Stimulated activated naive CD8-positive, alpha-beta T cell treated with anti-CD3 and anti-CD28 coated beads, Interleukin-15, Interleukin-2, amounts not matched to agents 100 ng/mL and 50 ng/mL, for 24 hours (primary cell): ENCODE results near the gene PRR7.

Experiments used
- H3K27ac Mint-ChIP-seq: one replicate; pipeline ENCODE4 v1.8.0; 2021; ENCODE audit warnings: mild to moderate bottlenecking, mixed read lengths
- H3K27me3 Mint-ChIP-seq: one replicate; pipeline ENCODE4 v1.8.0; 2021; ENCODE audit warnings: mixed read lengths
- H3K36me3 Mint-ChIP-seq: one replicate; pipeline ENCODE4 v1.8.0; 2021; ENCODE audit warnings: low read depth, mixed read lengths
- H3K4me1 Mint-ChIP-seq: one replicate; pipeline ENCODE4 v1.8.0; 2021; ENCODE audit warnings: low read depth, mixed read lengths
- H3K4me3 Mint-ChIP-seq: one replicate; pipeline ENCODE4 v1.8.0; 2021; ENCODE audit warnings: mild to moderate bottlenecking, mixed read lengths
- H3K9me3 Mint-ChIP-seq: one replicate; pipeline ENCODE4 v1.8.0; 2021; ENCODE audit warnings: mixed read lengths

PRR7 gene

DNA sequence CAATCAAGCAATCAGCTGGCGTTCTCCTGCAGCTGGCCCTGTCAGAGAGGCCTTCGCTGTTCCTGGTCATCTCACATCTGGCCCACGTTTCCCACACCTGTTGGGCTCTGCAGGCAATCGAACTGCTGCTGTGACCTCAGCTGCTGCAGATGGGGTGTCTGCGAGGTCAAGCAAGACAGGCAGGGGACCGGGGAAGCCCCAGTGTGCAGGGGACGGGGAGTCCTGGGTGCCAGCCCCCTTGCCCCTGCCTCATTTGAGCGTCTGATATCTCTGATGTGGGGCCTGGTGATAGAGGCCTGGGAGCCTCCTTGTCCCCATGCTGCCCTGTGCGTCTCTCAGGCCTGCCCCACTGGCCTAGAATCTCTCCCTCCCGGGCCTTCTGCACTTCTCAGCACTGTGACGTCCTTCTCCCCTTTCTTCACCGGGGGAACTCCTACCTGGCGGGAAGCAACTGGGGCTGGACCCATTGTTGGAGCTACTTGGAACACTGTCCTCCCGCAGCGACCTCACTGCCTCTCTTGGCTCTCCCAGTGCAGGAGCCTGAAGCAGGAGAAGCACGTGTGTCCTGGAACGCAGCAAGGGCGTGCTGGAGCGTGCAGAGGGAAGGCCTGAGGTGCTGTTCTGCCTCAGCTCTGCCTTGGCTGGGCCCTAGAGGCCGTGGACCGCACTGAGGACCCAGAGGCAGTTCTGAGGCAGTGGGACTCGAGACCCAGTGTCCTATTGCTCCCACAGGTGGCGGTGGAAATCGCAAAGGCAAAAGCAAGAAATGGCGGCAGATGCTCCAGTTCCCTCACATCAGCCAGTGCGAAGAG is 16.3 kb upstream of the PRR7 start:
- H3K4me1 Mint-ChIP-seq, result peaks cover 85% of the 10 kb centered on the region

GRCh38 chr5:177430972-177431316 is 15.7 kb upstream of the PRR7 start:
- Mint-ChIP-seq H3K9me3 (no peaks in the 10 kb centered on the region), H3K4me1 (peaks cover 86% of the 10 kb centered on the region), H3K36me3 (peaks cover 66% of the 10 kb centered on the region), H3K27ac (peak overlapping the region; percentile 97), H3K4me3 (peak overlapping the region; percentile 95), H3K27me3 (no peaks in the 10 kb centered on the region)

More for the DNA sequence above, 16.3 kb upstream of the PRR7 start:
- H3K9me3 Mint-ChIP-seq, result no peaks in the 10 kb centered on the region
- no peaks in the 10 kb centered on the region for H3K27me3 Mint-ChIP-seq
- peak overlapping the region; percentile 97 for H3K27ac Mint-ChIP-seq
- peaks cover 60% of the 10 kb centered on the region for H3K36me3 Mint-ChIP-seq
- peak overlapping the region; percentile 95 for H3K4me3 Mint-ChIP-seq

DNA sequence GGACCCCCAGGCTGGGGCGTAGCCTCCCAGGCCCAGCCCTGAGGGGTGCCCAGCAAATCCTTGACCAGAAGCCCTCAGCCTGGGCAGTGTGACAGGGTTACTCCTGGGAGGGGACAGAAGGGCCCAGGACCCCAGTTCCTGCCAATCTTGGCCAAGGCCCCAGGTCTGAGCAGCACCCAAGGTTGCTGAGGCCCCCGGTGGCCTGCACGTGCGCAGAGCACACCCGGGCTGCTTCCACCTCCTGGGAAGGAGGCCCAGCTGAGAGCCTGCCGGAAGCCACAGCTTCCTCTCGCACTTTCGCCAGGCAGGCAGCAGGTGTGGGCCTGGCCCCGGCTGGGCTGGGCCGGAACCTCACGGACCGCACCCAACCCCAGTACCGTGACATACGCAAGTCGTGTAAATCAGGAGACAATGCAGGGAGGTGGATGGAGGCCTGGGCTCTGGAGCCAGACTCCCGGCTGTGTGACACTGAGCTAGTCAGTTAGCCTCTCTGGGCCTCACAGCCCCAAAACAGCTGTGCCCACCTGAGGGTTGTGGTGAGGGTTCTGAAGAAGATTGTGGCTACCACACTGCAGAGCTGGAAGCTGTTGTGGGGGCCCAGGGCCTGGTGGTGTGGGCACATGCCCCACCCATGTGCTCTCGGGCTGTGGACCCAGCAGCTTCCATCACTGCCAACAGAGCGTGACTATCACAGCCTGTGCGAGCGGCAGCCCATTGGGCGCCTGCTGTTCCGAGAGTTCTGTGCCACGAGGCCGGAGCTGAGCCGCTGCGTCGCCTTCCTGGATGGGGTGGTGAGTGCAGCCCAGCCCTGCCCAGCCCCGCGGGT is 15.1 kb upstream of the PRR7 start:
- H3K4me1 Mint-ChIP-seq, result peaks cover 85% of the 10 kb centered on the region
- peak overlapping the region; percentile 97 for H3K27ac Mint-ChIP-seq
- peaks cover 69% of the 10 kb centered on the region for H3K36me3 Mint-ChIP-seq
- no peaks in the 10 kb centered on the region for H3K9me3 Mint-ChIP-seq
- no peaks in the 10 kb centered on the region for H3K27me3 Mint-ChIP-seq
- peak overlapping the region; percentile 95 for H3K4me3 Mint-ChIP-seq

GRCh38 chr5:177432143-177432838 is 14.3 kb upstream of the PRR7 start:
- Mint-ChIP-seq H3K9me3 (no peaks in the 10 kb centered on the region), H3K4me1 (peaks cover 93% of the 10 kb centered on the region), H3K4me3 (peak overlapping the region; percentile 95), H3K27ac (peak overlapping the region; percentile 97), H3K36me3 (peaks cover 76% of the 10 kb centered on the region), H3K27me3 (no peaks in the 10 kb centered on the region)

- peak overlapping the region; percentile 85 for H3K27ac Mint-ChIP-seq
- H3K4me1 Mint-ChIP-seq, result peaks cover 94% of the 10 kb centered on the region
- peak overlapping the region; percentile 48 for H3K4me3 Mint-ChIP-seq
- no peaks in the 10 kb centered on the region for H3K9me3 Mint-ChIP-seq
- H3K36me3 Mint-ChIP-seq, result peaks cover 79% of the 10 kb centered on the region
- H3K27me3 Mint-ChIP-seq, result no peaks in the 10 kb centered on the region
These were observed 13.6 kb upstream of the PRR7 start for GRCh38 chr5:177432839-177433657.

- H3K4me3 Mint-ChIP-seq, result peak overlapping the region; percentile 35
- H3K36me3 Mint-ChIP-seq, result peaks cover 81% of the 10 kb centered on the region
- no peaks in the 10 kb centered on the region for H3K9me3 Mint-ChIP-seq
- H3K4me1 Mint-ChIP-seq, result peaks cover 87% of the 10 kb centered on the region
- peak overlapping the region; percentile 85 for H3K27ac Mint-ChIP-seq
- H3K27me3 Mint-ChIP-seq, result no peaks in the 10 kb centered on the region
These were observed 12.9 kb upstream of the PRR7 start for GRCh38 chr5:177433658-177434217.

GRCh38 chr5:177434437-177434836 is 12.2 kb upstream of the PRR7 start:
- Mint-ChIP-seq H3K36me3 (peaks cover 80% of the 10 kb centered on the region), H3K4me1 (peaks cover 85% of the 10 kb centered on the region), H3K27ac (peak overlapping the region; percentile 84), H3K9me3 (no peaks in the 10 kb centered on the region), H3K4me3 (peak overlapping the region; percentile 57), H3K27me3 (no peaks in the 10 kb centered on the region)

DNA sequence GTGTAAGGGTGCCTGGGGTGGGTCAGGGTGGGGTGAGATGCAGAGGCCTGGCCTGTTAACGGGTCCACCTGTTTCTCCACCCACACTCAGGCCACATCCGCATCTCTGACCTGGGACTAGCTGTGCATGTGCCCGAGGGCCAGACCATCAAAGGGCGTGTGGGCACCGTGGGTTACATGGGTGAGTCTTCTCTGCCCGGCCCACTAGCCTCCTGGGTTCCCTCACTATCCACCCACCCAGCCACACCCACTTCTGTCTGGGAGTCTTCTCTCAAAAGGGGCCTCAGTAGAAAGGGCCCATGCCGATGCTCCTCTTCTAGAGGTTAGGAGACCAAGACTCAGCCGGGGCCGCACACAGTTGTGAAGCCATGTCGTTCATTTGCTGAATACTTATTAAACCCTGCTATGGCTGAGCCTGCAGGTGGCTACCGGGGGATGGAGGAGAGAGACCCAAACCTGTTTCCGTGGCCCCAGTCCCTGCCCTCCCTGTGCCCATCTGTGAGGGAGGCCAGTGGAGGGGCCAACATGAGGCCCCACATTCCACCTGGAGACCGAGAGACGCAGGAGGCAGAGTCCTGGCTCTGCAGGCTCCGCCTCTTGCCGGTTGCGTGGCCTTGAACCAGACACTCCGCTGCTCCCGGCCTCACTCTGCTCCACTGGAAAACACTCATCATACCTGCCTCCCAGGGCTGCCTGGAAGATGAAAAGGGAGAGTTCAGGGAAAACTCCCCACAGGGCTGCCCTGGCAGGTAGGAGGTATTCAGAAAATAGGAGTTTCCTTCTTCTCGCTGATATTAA is 11.5 kb upstream of the PRR7 start:
- no peaks in the 10 kb centered on the region for H3K27me3 Mint-ChIP-seq
- peaks cover 85% of the 10 kb centered on the region for H3K4me1 Mint-ChIP-seq
- no peak overlapping the region for H3K4me3 Mint-ChIP-seq
- H3K27ac Mint-ChIP-seq, result no peak overlapping the region
- H3K36me3 Mint-ChIP-seq, result peaks cover 79% of the 10 kb centered on the region
- H3K9me3 Mint-ChIP-seq, result no peaks in the 10 kb centered on the region

GRCh38 chr5:177435847-177436536 is 10.6 kb upstream of the PRR7 start:
- Mint-ChIP-seq H3K27me3 (no peaks in the 10 kb centered on the region), H3K4me1 (peaks cover 82% of the 10 kb centered on the region), H3K4me3 (no peak overlapping the region), H3K36me3 (peaks cover 71% of the 10 kb centered on the region), H3K9me3 (no peaks in the 10 kb centered on the region), H3K27ac (no peak overlapping the region)

DNA sequence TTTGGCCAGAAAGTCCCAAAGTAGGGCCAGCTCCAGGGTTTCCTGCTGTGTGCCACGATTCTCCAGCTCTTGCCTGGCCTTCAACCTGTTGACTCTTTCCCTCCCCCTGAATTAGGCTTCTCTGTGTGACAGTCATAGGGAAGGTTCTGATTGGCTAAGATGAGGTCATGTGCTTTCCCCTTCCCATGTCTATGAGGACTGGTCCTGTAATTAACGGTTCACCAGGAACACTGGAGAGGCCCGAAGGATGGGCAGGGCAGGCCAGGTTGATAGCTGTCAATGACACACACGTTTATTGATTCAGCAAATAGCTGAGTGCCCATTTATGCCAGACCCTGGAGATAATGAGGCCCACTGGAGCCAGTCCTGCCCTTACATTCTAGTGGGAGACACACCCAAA is 9.0 kb upstream of the PRR7 start:
- Mint-ChIP-seq H3K36me3 (peaks cover 70% of the 10 kb centered on the region), H3K27me3 (no peaks in the 10 kb centered on the region), H3K27ac (peak overlapping the region; percentile 36), H3K4me3 (no peak overlapping the region), H3K4me1 (peaks cover 70% of the 10 kb centered on the region), H3K9me3 (no peaks in the 10 kb centered on the region)

DNA sequence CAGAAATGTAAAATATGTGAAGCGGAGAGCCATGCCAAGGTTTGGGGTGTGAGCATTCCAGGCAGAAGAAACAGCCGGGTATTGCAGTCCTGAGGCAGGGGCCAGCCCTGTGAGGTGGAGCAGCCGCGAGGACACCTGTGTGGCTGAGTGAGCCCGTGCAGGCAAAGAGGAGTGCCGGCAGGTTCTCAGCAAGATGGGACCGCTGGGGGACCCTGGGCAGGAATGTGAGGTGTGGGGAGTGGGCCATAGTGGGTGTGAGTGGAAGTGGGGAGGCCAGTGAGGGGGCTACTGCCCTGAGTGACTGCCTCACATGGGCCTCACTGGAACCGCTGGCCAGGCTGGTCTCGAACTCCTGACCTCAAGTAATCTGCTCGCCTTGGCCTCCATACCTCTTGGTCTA is 8.1 kb upstream of the PRR7 start:
- Mint-ChIP-seq H3K27me3 (no peaks in the 10 kb centered on the region), H3K9me3 (no peaks in the 10 kb centered on the region), H3K36me3 (peaks cover 67% of the 10 kb centered on the region), H3K4me1 (peaks cover 61% of the 10 kb centered on the region), H3K4me3 (no peak overlapping the region), H3K27ac (no peak overlapping the region)

DNA sequence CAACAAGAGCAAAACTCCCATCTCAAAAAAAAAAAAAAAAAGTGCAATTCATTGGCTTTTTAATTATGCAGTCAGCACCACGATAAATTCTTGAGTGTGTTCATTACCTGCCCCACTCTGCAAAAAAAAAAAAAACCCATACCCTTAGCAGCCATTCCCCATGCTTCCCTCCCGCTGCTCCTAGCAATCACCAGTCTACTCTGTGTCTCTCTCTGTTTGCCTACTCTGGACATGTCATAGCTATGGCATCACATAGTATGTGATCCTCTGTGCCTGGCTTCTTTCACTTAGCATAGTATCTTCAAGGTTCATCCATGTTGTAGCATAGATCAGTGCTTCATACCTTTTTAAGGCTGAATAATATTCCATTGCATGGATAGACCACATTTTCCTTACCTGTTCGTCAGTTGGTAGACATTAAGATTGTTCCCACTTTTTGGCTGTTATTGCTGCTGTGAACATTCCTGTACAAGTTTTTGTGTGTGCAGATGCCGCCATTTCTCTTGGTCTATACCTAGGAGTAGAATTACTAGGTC is 7.0 kb upstream of the PRR7 start:
- H3K4me3 Mint-ChIP-seq, result peak overlapping the region; percentile 20
- peaks cover 59% of the 10 kb centered on the region for H3K4me1 Mint-ChIP-seq
- no peaks in the 10 kb centered on the region for H3K9me3 Mint-ChIP-seq
- no peaks in the 10 kb centered on the region for H3K27me3 Mint-ChIP-seq
- peaks cover 56% of the 10 kb centered on the region for H3K36me3 Mint-ChIP-seq
- peak overlapping the region; percentile 82 for H3K27ac Mint-ChIP-seq
